Activated naive CD4-positive, alpha-beta T cell treated with anti-CD3 and anti-CD28 coated beads, Interleukin-2, amount 10 ng/mL, durations not matched to agents 7 days and 5 days (primary cell): Measurements from ENCODE around the gene SEC16B.

Source experiments
- CTCF ChIA-PET: fragments of 350-600 bp; sonication (Branson Sonifier 250); formaldehyde crosslinking; loops from one replicate; lab custom pipeline; 2021; ENCODE audit warnings: antibody characterized with exemption; lab: Charles Lee
- DNase-seq: peaks from one replicate; pipeline ENCODE4 v3.0.0-alpha.2; 2020
- H3K27ac Mint-ChIP-seq: one replicate; pipeline ENCODE4 v1.8.0; 2021; ENCODE audit warnings: mild to moderate bottlenecking, moderate library complexity, mixed read lengths
- H3K27me3 Mint-ChIP-seq: one replicate; pipeline ENCODE4 v1.8.0; 2021; ENCODE audit warnings: mild to moderate bottlenecking, mixed read lengths
- H3K36me3 Mint-ChIP-seq: one replicate; pipeline ENCODE4 v1.8.0; 2021; ENCODE audit warnings: mixed read lengths
- H3K4me1 Mint-ChIP-seq: one replicate; pipeline ENCODE4 v1.8.0; 2021; ENCODE audit warnings: mixed read lengths
- H3K4me3 Mint-ChIP-seq: one replicate; pipeline ENCODE4 v1.8.0; 2021; ENCODE audit warnings: mild to moderate bottlenecking, moderate library complexity, mixed read lengths
- H3K9me3 Mint-ChIP-seq: one replicate; pipeline ENCODE4 v1.8.0; 2021; ENCODE audit warnings: mixed read lengths

SEC16B gene

GRCh38 chr1:177944016-177944949 is 25.6 kb downstream of the SEC16B start:
- Mint-ChIP-seq H3K27me3 (no peaks in the 10 kb centered on the region), H3K36me3 (no peaks in the 10 kb centered on the region), H3K4me1 (no peaks in the 10 kb centered on the region), H3K9me3 (no peaks in the 10 kb centered on the region), H3K27ac (no peak overlapping the region), H3K4me3 (no peak overlapping the region)
- CTCF ChIA-PET: no interaction called here
- no peak for DNase-seq

- no peaks in the 10 kb centered on the region for H3K36me3 Mint-ChIP-seq
- H3K27ac Mint-ChIP-seq: no peak overlapping the region
- CTCF ChIA-PET: no interaction called here
- H3K4me3 Mint-ChIP-seq: no peak overlapping the region
- H3K9me3 Mint-ChIP-seq: no peaks in the 10 kb centered on the region
- no peaks in the 10 kb centered on the region for H3K27me3 Mint-ChIP-seq
- DNase-seq: no peak
- H3K4me1 Mint-ChIP-seq: no peaks in the 10 kb centered on the region
These were observed 27.9 kb downstream of the SEC16B start for GRCh38 chr1:177941976-177942375.

- Mint-ChIP-seq H3K4me1 (no peaks in the 10 kb centered on the region), H3K27me3 (no peaks in the 10 kb centered on the region), H3K4me3 (no peak overlapping the region), H3K27ac (no peak overlapping the region), H3K9me3 (no peaks in the 10 kb centered on the region), H3K36me3 (no peaks in the 10 kb centered on the region)
- no peak for DNase-seq
- CTCF ChIA-PET: no interaction called here
These were observed 29.2 kb downstream of the SEC16B start for GRCh38 chr1:177940682-177941081.

- no peaks in the 10 kb centered on the region for H3K9me3 Mint-ChIP-seq
- H3K36me3 Mint-ChIP-seq: no peaks in the 10 kb centered on the region
- H3K27me3 Mint-ChIP-seq: no peaks in the 10 kb centered on the region
- DNase-seq: no peak
- CTCF ChIA-PET: interaction anchor here (1.5 kb wide), 1 partner anchor 8 kb away, joined by 3 read pairs; no protein-coding TSS in a partner anchor
- H3K4me1 Mint-ChIP-seq: no peaks in the 10 kb centered on the region
- H3K27ac Mint-ChIP-seq: no peak overlapping the region
- H3K4me3 Mint-ChIP-seq: no peak overlapping the region
These were observed 31.9 kb downstream of the SEC16B start for GRCh38 chr1:177937931-177938330.

- Mint-ChIP-seq H3K27me3 (no peaks in the 10 kb centered on the region), H3K36me3 (no peaks in the 10 kb centered on the region), H3K9me3 (no peaks in the 10 kb centered on the region), H3K27ac (no peak overlapping the region), H3K4me1 (no peaks in the 10 kb centered on the region), H3K4me3 (no peak overlapping the region)
- DNase-seq: no peak
- CTCF ChIA-PET: interaction anchor here (1.5 kb wide), 1 partner anchor 8 kb away, joined by 3 read pairs; no protein-coding TSS in a partner anchor
These were observed 32.6 kb downstream of the SEC16B start for GRCh38 chr1:177937174-177937770.

GRCh38 chr1:177935638-177936415 is 34.0 kb downstream of the SEC16B start:
- no peaks in the 10 kb centered on the region for H3K36me3 Mint-ChIP-seq
- no peaks in the 10 kb centered on the region for H3K9me3 Mint-ChIP-seq
- no peaks in the 10 kb centered on the region for H3K27me3 Mint-ChIP-seq
- DNase-seq: no peak
- CTCF ChIA-PET: interaction anchor here (1.8 kb wide), 1 partner anchor 11 kb away, joined by 6 read pairs; no protein-coding TSS in a partner anchor
- no peaks in the 10 kb centered on the region for H3K4me1 Mint-ChIP-seq
- H3K27ac Mint-ChIP-seq: no peak overlapping the region
- no peak overlapping the region for H3K4me3 Mint-ChIP-seq

- Mint-ChIP-seq H3K27me3 (no peaks in the 10 kb centered on the region), H3K4me1 (no peaks in the 10 kb centered on the region), H3K27ac (no peak overlapping the region), H3K36me3 (no peaks in the 10 kb centered on the region), H3K4me3 (no peak overlapping the region), H3K9me3 (peaks cover 2% of the 10 kb centered on the region)
- CTCF ChIA-PET: interaction anchor here (1.8 kb wide), 1 partner anchor 12 kb away, joined by 6 read pairs; no protein-coding TSS in a partner anchor
- DNase-seq: no peak
These were observed 34.9 kb downstream of the SEC16B start for GRCh38 chr1:177934927-177935326.

- CTCF ChIA-PET: no interaction called here
- H3K36me3 Mint-ChIP-seq: no peaks in the 10 kb centered on the region
- peaks cover 2% of the 10 kb centered on the region for H3K9me3 Mint-ChIP-seq
- H3K4me1 Mint-ChIP-seq: no peaks in the 10 kb centered on the region
- no peak overlapping the region for H3K4me3 Mint-ChIP-seq
- DNase-seq: no peak
- H3K27me3 Mint-ChIP-seq: no peaks in the 10 kb centered on the region
- H3K27ac Mint-ChIP-seq: no peak overlapping the region
These were observed 35.4 kb downstream of the SEC16B start for GRCh38 chr1:177934461-177934860.

- no peak overlapping the region for H3K4me3 Mint-ChIP-seq
- no peaks in the 10 kb centered on the region for H3K36me3 Mint-ChIP-seq
- H3K27ac Mint-ChIP-seq: no peak overlapping the region
- H3K9me3 Mint-ChIP-seq: peaks cover 2% of the 10 kb centered on the region
- CTCF ChIA-PET: no interaction called here
- DNase-seq: no peak
- no peaks in the 10 kb centered on the region for H3K27me3 Mint-ChIP-seq
- H3K4me1 Mint-ChIP-seq: no peaks in the 10 kb centered on the region
These were observed 36.0 kb downstream of the SEC16B start for GRCh38 chr1:177933881-177934280.

- CTCF ChIA-PET: no interaction called here
- peaks cover 2% of the 10 kb centered on the region for H3K9me3 Mint-ChIP-seq
- H3K27ac Mint-ChIP-seq: no peak overlapping the region
- H3K4me3 Mint-ChIP-seq: no peak overlapping the region
- no peak for DNase-seq
- H3K27me3 Mint-ChIP-seq: no peaks in the 10 kb centered on the region
- H3K4me1 Mint-ChIP-seq: no peaks in the 10 kb centered on the region
- H3K36me3 Mint-ChIP-seq: no peaks in the 10 kb centered on the region
These were observed 37.7 kb downstream of the SEC16B start for GRCh38 chr1:177932123-177932522.

GRCh38 chr1:177928952-177929351 is 40.9 kb downstream of the SEC16B start:
- Mint-ChIP-seq H3K4me3 (no peak overlapping the region), H3K36me3 (no peaks in the 10 kb centered on the region), H3K27me3 (no peaks in the 10 kb centered on the region), H3K27ac (no peak overlapping the region), H3K9me3 (peaks cover 2% of the 10 kb centered on the region), H3K4me1 (no peaks in the 10 kb centered on the region)
- no peak for DNase-seq
- CTCF ChIA-PET: no interaction called here

- H3K27ac Mint-ChIP-seq: no peak overlapping the region
- no peaks in the 10 kb centered on the region for H3K4me1 Mint-ChIP-seq
- no peak overlapping the region for H3K4me3 Mint-ChIP-seq
- no peaks in the 10 kb centered on the region for H3K27me3 Mint-ChIP-seq
- CTCF ChIA-PET: no interaction called here
- no peaks in the 10 kb centered on the region for H3K36me3 Mint-ChIP-seq
- no peak for DNase-seq
- peaks cover 2% of the 10 kb centered on the region for H3K9me3 Mint-ChIP-seq
These were observed 41.7 kb downstream of the SEC16B start for GRCh38 chr1:177928194-177928593.

- Mint-ChIP-seq H3K9me3 (peaks cover 2% of the 10 kb centered on the region), H3K4me1 (no peaks in the 10 kb centered on the region), H3K36me3 (no peaks in the 10 kb centered on the region), H3K27me3 (no peaks in the 10 kb centered on the region), H3K27ac (no peak overlapping the region), H3K4me3 (no peak overlapping the region)
- CTCF ChIA-PET: no interaction called here
- DNase-seq: no peak
These were observed 42.7 kb downstream of the SEC16B start for GRCh38 chr1:177927021-177927596.

- Mint-ChIP-seq H3K9me3 (peaks cover 2% of the 10 kb centered on the region), H3K4me3 (no peak overlapping the region), H3K27me3 (no peaks in the 10 kb centered on the region), H3K27ac (no peak overlapping the region), H3K36me3 (no peaks in the 10 kb centered on the region), H3K4me1 (no peaks in the 10 kb centered on the region)
- CTCF ChIA-PET: no interaction called here
- DNase-seq: no peak
These were observed 43.7 kb downstream of the SEC16B start for GRCh38 chr1:177926201-177926600.
